ENCODE results near the gene TOP1. TPM values are rescaled to one million over a fixed set of nuclear protein-coding genes. Genes with fewer than 3 reads are reported as not detected.

TOP1 gene
- total and polyA plus RNA-seq, 9 of the 15 experiments (the other 6 are each of a cell fraction or from before 2014, with no cell fraction given): 26.4 to 127 (median 39.6) TPM

GRCh38 chr20:41068806-41069205 is 40.2 kb downstream of the TOP1 start:
- Histone ChIP-seq H3K27ac (ENCODE audit: extremely low read depth, low read depth, low read length) (no peak overlapping the region), H2AFZ (ENCODE audit: low read depth, low read length) (no peak overlapping the region), H3K9me3 (replicated peaks; ENCODE audit: control insufficient read depth, insufficient read depth, low read depth, low read length) (no peaks in the 10 kb centered on the region), H3K4me3 (no peak overlapping the region), H3K4me1 (replicated peaks in 1 of 2; ENCODE audit: control insufficient read depth in 2 of 2, insufficient read depth in 2 of 2, low read length in 2 of 2) (peaks cover 6 to 52% of the 10 kb centered on the region in 2 experiments; a peak in 4 of 5 replicates), H3K36me3 (ENCODE audit: control insufficient read depth, insufficient read depth, low read length) (peaks cover 41% of the 10 kb centered on the region), H4K20me1 (replicated peaks; ENCODE audit: control insufficient read depth, insufficient read depth, low read length) (no peaks in the 10 kb centered on the region; the same call in 1 of the 2 replicates), H3K79me2 (ENCODE audit: control insufficient read depth, insufficient read depth, low read length) (peaks cover 93% of the 10 kb centered on the region), H3K4me2 (ENCODE audit: insufficient read depth, low read length) (no peak overlapping the region), H3K9me1 (ENCODE audit: control insufficient read depth, insufficient read depth, low read length) (no peaks in the 10 kb centered on the region), H3K27me3 (ENCODE audit: control insufficient read depth in 2 of 2, insufficient read depth in 2 of 2, low read length in 2 of 2) (no peaks in the 10 kb centered on the region), H3K9ac (ENCODE audit: insufficient read depth in 1 of 2, low read depth in 2 of 2, low read length in 2 of 2) (no peak overlapping the region)
- 90% methylated on average over 3 of the region's 3 CpGs for WGBS (ENCODE audit: insufficient coverage, low coverage, missing lambda C conversion rate)
- ChIA-PET CTCF (ENCODE audit: low intra/inter-chr PET ratio) (no interaction called here), POLR2A (interaction anchor here (0.7 to 1.4 kb wide), 3 partner anchors 8 to 29 kb away, joined by 3 read pairs; no protein-coding TSS in a partner anchor)
- FAIRE-seq (no peak), DNase-seq (ENCODE audit: extremely low read depth in 1 of 4, low spot score in 3 of 4) (no peak), ATAC-seq (no peak)
- no TSS peak for BruUV-seq (replicated peaks)
- in situ Hi-C loops (cut with MboI): no loop called here
- intact Hi-C loops (cut with micrococcal nuclease): no loop called here
- TF ChIP-seq SMAD3 (CRISPR knock-in tag; conservative IDR thresholded peaks at IDR 0.05) (no peak), ZNF12 (CRISPR knock-in tag; IDR thresholded peaks at IDR 0.05) (no peak), MYBL2 (IDR thresholded peaks at IDR 0.05; ENCODE audit: low read depth) (no peak), MYBL2 (CRISPR knock-in tag; IDR thresholded peaks at IDR 0.05; ENCODE audit: borderline replicate concordance) (no peak), U2AF1 (optimal IDR thresholded peaks at IDR 0.05; ENCODE audit: low read depth, low read length) (no peak), CAMTA2 (CRISPR knock-in tag; conservative IDR thresholded peaks at IDR 0.05) (no peak), GABPB2 (CRISPR knock-in tag; conservative IDR thresholded peaks at IDR 0.05) (no peak), ZC3H4 (CRISPR knock-in tag; IDR thresholded peaks at IDR 0.05; ENCODE audit: borderline replicate concordance) (no peak), KDM1A (IDR thresholded peaks at IDR 0.05) (no peak), NELFE (IDR thresholded peaks at IDR 0.05; ENCODE audit: insufficient read depth, insufficient read length) (no peak), ARHGAP35 (IDR thresholded peaks at IDR 0.05; ENCODE audit: partially characterized antibody) (no peak), ZNF445 (CRISPR knock-in tag; IDR thresholded peaks at IDR 0.05; ENCODE audit: low read depth) (no peak), MECOM (CRISPR knock-in tag; IDR thresholded peaks at IDR 0.05) (no peak), TGIF2 (CRISPR knock-in tag; IDR thresholded peaks at IDR 0.05) (no peak), CCAR2 (IDR thresholded peaks at IDR 0.05; ENCODE audit: low read depth, low read length) (no peak), ZC3H8 (IDR thresholded peaks at IDR 0.05) (no peak)
- TF ChIP-seq, protein P1, sequence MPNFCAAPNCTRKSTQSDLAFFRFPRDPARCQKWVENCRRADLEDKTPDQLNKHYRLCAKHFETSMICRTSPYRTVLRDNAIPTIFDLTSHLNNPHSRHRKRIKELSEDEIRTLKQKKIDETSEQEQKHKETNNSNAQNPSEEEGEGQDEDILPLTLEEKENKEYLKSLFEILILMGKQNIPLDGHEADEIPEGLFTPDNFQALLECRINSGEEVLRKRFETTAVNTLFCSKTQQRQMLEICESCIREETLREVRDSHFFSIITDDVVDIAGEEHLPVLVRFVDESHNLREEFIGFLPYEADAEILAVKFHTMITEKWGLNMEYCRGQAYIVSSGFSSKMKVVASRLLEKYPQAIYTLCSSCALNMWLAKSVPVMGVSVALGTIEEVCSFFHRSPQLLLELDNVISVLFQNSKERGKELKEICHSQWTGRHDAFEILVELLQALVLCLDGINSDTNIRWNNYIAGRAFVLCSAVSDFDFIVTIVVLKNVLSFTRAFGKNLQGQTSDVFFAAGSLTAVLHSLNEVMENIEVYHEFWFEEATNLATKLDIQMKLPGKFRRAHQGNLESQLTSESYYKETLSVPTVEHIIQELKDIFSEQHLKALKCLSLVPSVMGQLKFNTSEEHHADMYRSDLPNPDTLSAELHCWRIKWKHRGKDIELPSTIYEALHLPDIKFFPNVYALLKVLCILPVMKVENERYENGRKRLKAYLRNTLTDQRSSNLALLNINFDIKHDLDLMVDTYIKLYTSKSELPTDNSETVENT (CRISPR knock-in tag; IDR thresholded peaks at IDR 0.05): no peak
- TF ChIP-seq, protein P2, sequence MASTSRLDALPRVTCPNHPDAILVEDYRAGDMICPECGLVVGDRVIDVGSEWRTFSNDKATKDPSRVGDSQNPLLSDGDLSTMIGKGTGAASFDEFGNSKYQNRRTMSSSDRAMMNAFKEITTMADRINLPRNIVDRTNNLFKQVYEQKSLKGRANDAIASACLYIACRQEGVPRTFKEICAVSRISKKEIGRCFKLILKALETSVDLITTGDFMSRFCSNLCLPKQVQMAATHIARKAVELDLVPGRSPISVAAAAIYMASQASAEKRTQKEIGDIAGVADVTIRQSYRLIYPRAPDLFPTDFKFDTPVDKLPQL (IDR thresholded peaks at IDR 0.05; ENCODE audit: extremely low read depth, insufficient read length): no peak
- TF ChIP-seq, protein P3, sequence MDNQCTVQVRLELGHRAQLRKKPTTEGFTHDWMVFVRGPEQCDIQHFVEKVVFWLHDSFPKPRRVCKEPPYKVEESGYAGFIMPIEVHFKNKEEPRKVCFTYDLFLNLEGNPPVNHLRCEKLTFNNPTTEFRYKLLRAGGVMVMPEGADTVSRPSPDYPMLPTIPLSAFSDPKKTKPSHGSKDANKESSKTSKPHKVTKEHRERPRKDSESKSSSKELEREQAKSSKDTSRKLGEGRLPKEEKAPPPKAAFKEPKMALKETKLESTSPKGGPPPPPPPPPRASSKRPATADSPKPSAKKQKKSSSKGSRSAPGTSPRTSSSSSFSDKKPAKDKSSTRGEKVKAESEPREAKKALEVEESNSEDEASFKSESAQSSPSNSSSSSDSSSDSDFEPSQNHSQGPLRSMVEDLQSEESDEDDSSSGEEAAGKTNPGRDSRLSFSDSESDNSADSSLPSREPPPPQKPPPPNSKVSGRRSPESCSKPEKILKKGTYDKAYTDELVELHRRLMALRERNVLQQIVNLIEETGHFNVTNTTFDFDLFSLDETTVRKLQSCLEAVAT (IDR thresholded peaks at IDR 0.05): no peak
